ENCODE results near the gene SYDE2.
"Not testable (repeated sequence)": the region's sequence is repeated elsewhere in the genome, so short reads cannot be mapped to it uniquely, and the experiment has no call there.

SYDE2 gene, protein sequence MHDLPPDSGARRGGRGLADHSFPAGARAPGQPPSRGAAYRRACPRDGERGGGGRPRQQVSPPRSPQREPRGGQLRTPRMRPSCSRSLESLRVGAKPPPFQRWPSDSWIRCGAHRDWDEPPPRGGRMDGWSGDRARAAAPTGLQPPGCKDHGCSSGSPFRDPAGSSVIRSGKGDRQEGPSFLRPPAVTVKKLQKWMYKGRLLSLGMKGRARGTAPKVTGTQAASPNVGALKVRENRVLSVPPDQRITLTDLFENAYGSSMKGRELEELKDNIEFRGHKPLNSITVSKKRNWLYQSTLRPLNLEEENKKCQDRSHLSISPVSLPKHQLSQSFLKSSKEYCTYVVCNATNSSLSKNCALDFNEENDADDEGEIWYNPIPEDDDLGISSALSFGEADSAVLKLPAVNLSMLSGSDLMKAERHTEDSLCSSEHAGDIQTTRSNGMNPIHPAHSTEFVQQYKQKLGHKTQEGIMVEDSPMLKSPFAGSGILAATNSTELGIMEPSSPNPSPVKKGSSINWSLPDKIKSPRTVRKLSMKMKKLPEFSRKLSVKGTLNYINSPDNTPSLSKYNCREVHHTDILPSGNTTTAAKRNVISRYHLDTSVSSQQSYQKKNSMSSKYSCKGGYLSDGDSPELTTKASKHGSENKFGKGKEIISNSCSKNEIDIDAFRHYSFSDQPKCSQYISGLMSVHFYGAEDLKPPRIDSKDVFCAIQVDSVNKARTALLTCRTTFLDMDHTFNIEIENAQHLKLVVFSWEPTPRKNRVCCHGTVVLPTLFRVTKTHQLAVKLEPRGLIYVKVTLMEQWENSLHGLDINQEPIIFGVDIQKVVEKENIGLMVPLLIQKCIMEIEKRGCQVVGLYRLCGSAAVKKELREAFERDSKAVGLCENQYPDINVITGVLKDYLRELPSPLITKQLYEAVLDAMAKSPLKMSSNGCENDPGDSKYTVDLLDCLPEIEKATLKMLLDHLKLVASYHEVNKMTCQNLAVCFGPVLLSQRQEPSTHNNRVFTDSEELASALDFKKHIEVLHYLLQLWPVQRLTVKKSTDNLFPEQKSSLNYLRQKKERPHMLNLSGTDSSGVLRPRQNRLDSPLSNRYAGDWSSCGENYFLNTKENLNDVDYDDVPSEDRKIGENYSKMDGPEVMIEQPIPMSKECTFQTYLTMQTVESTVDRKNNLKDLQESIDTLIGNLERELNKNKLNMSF
- long read RNA-seq, partial matches to known transcripts = 0 of 1 reads
- long read RNA-seq, other reads (novel, unspliced or antisense) = 1 of 1 reads

GRCh38 chr1:85200463-85201339 lies at the start of gene SYDE2:
Gene SYDE2 (minus strand): TSS chr1:85201016. CDS start chr1:85200996, 20 bp downstream.
- no peak within 1 kb of the TSS for H3K27ac ChIP-seq (replicated peaks)
- peak within 1 kb of the TSS; percentile 42 for H3K4me3 ChIP-seq (replicated peaks; ENCODE audit: insufficient read depth, low read length)
- no peak for TF ChIP-seq REST (IDR thresholded peaks at IDR 0.05; ENCODE audit: insufficient replicate concordance, low read depth)
- no peak for TF ChIP-seq GABPA (IDR thresholded peaks at IDR 0.05; ENCODE audit: low read depth)
- no peak for TF ChIP-seq CTCF (IDR thresholded peaks at IDR 0.05; ENCODE audit: insufficient read depth, low read length)
- no peak for TF ChIP-seq SPI1 (IDR thresholded peaks at IDR 0.05; ENCODE audit: borderline replicate concordance, low read depth)
- no peak for TF ChIP-seq POLR2AphosphoS5 (IDR thresholded peaks at IDR 0.05; ENCODE audit: low read depth)
- DNase-seq (ENCODE audit: low read depth in 1 of 2, low spot score in 1 of 2) = peak; percentile 5 to 9
- H3K27me3 ChIP-seq (ENCODE audit: insufficient read depth, poor library complexity, severe bottlenecking) = peaks cover 37% of the 10 kb centered on the region

GRCh38 chr1:85249042-85249441 lies 48.2 kb upstream of the SYDE2 start:
- H3K27ac ChIP-seq (replicated peaks); DNase-seq (ENCODE audit: low read depth in 1 of 2, low spot score in 1 of 2); H3K27me3 ChIP-seq (ENCODE audit: insufficient read depth, poor library complexity, severe bottlenecking); H3K4me3 ChIP-seq (replicated peaks; ENCODE audit: insufficient read depth, low read length): not testable (repeated sequence)

DNA sequence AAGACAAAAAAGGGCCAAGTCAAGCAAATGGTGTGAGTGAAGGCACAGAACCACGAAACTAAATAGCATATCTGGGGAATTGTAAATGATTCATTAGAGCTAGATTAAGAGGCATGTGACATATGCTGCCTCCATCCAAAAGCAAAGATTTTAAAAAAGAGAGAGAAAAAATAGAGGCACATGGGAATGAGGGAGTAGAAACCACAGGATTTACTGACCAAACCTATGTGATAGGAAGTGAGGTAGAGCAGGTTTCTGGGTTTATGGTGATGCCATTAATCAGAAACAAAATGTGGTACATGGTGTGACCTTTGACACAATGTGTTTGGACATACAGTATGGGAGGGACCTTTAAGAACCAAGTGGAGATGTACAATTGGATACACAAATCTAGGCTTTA lies 45.1 kb upstream of the SYDE2 start:
- H3K27ac ChIP-seq (replicated peaks) = no peak overlapping the region
- no peak for DNase-seq (ENCODE audit: low read depth in 1 of 2, low spot score in 1 of 2)
- H3K4me3 ChIP-seq (replicated peaks; ENCODE audit: insufficient read depth, low read length) = no peak overlapping the region
- no peak for TF ChIP-seq REST (IDR thresholded peaks at IDR 0.05; ENCODE audit: insufficient replicate concordance, low read depth)
- TF ChIP-seq GABPA (IDR thresholded peaks at IDR 0.05; ENCODE audit: low read depth) = no peak
- no peaks in the 10 kb centered on the region for H3K27me3 ChIP-seq (ENCODE audit: insufficient read depth, poor library complexity, severe bottlenecking)

DNA sequence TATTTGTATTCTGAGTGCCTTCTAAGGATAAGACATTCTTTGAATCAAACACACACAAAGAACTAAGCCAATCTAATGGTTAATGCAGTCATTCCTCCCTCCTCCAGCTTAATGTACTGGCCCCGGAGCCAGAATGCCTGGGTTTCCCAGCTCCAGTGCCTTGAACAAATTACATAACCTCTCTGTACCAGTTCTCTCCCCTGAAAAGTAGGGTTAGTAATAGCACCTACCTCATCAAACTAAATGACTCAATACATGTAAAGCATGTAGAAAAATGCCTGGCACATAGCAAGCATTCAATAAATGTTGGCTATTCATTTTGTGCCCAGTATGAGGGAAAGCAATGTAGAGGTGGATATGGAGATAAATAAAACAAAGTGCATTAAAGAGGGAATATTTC lies 44.6 kb upstream of the SYDE2 start:
- Histone ChIP-seq H3K27ac (replicated peaks) (no peak overlapping the region), H3K27me3 (ENCODE audit: insufficient read depth, poor library complexity, severe bottlenecking) (no peaks in the 10 kb centered on the region), H3K4me3 (replicated peaks; ENCODE audit: insufficient read depth, low read length) (no peak overlapping the region)
- no peak for DNase-seq (ENCODE audit: low read depth in 1 of 2, low spot score in 1 of 2)
- TF ChIP-seq GABPA (IDR thresholded peaks at IDR 0.05; ENCODE audit: low read depth) (no peak), CTCF (IDR thresholded peaks at IDR 0.05; ENCODE audit: insufficient read depth, low read length) (no peak), REST (IDR thresholded peaks at IDR 0.05; ENCODE audit: insufficient replicate concordance, low read depth) (no peak), SPI1 (IDR thresholded peaks at IDR 0.05; ENCODE audit: borderline replicate concordance, low read depth) (no peak), POLR2AphosphoS5 (IDR thresholded peaks at IDR 0.05; ENCODE audit: low read depth) (no peak)

Measured in HL-60 (cell line).